Coronary artery (tissue), 2 donors: ENCODE data around the gene CRX.
"Not testable (repeated sequence)": the region's sequence is repeated elsewhere in the genome, so short reads cannot be mapped to it uniquely, and the experiment has no call there.

ENCODE experiments used
- DNase-seq: peaks from one replicate; pipeline ENCODE4 v3.0.0-alpha.2; 2017; ENCODE audit warnings: low spot score
- H3K27ac ChIP-seq, 2 donors: fragments of 200-600 bp; sonication (generic); one replicate each; pipeline ENCODE4 v1.5.1; 2016 to 2019
- H3K4me3 ChIP-seq: fragments of 200-600 bp; sonication (generic); 2 replicates; pipeline ENCODE4 v1.5.1; 2016; ENCODE audit warnings: mild to moderate bottlenecking, moderate library complexity
- TF ChIP-seq, protein P1 (sequence below): fragments of 200-600 bp; sonication (generic); IDR thresholded peaks from one replicate; pipeline ENCODE4 v1.5.1; 2019; ENCODE audit warnings: antibody characterized with exemption

CRX gene

DNA sequence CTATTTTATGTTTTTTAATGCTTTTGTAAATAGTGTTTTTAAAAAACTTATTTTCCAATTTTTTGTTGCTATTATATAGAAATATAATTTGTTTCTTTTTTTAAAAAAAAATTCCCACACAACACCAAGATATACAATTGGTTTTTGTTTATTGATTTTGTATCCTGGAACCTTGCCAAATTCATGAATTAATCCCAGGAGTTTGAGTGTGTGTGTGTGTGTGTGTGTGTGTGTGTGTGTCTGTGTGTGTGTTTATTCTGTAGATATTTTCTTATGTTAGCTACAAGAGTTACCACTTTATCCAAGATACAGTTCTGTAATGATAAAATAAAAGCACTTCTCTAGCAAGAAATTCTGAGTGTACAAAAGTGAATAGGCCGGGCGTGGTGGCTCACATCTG, 25.0 kb upstream of the CRX start:
- Histone ChIP-seq H3K4me3 (no peak overlapping the region), H3K27ac (no peak overlapping the region)
- DNase-seq: no peak
- TF ChIP-seq, protein P1, sequence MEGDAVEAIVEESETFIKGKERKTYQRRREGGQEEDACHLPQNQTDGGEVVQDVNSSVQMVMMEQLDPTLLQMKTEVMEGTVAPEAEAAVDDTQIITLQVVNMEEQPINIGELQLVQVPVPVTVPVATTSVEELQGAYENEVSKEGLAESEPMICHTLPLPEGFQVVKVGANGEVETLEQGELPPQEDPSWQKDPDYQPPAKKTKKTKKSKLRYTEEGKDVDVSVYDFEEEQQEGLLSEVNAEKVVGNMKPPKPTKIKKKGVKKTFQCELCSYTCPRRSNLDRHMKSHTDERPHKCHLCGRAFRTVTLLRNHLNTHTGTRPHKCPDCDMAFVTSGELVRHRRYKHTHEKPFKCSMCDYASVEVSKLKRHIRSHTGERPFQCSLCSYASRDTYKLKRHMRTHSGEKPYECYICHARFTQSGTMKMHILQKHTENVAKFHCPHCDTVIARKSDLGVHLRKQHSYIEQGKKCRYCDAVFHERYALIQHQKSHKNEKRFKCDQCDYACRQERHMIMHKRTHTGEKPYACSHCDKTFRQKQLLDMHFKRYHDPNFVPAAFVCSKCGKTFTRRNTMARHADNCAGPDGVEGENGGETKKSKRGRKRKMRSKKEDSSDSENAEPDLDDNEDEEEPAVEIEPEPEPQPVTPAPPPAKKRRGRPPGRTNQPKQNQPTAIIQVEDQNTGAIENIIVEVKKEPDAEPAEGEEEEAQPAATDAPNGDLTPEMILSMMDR: no peak

DNA sequence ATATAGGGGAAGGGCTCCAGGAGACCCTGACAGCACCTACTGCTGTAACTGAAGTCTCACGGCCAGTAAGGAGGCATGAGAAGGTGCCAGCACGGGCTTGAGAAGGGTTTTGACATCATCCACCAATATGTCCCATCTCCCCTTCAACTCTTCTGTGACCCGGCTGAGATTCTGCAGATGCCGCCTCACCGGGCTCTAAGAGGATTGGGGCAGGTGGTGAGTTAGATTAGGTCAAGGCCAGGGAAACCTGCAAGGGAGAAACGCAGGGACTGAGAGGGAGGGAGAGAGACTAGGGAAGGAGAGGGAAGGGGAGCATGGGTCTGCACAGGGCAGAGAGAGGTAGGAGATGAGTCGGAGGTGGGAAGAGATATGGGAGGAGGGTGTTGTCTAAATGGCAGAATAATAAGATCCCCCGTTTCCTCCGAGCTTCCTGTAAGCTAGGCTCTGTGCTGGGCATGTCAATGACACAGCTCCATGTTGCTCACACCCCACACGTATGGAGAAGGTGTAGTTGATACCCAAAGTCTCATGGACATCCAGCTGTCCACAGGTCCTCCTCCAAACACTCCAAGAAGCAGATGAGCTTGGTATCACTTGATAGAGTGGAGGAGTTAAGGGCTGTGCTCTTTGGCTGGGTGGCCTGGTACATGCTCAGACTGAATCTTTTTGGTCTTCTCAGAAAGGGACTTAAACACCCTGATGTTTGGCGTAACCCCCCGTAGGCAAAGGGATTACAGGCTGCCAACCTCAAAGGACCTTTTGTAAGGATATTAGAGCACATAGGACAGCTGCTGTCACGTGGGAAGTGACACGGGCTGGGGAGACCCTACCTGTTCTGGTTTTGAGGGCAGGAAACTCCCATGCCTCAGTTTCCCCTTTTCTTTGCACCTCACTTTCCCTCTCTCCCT, 23.5 kb upstream of the CRX start:
- no peak for DNase-seq
- no peak overlapping the region for H3K27ac ChIP-seq
- TF ChIP-seq, protein P1: no peak
- H3K4me3 ChIP-seq: no peak overlapping the region

DNA sequence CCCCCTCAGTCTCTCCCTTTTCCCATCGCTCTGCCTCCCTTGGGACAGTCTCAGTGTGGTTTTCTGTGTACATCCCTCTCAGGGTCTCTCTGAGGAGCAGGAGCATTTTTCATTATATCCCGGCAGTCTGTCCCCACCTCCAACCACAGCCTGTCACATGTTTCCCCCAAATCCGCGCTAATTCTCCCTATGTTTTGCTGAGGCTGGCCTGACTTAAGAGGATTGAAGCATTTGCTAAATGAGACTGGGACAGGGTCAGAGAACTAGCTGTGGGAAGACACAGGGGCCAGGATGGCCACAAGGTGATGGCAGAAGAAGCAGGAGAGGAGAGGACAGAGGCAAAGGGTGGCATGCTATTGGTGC, 22.9 kb upstream of the CRX start:
- Histone ChIP-seq H3K27ac (no peak overlapping the region), H3K4me3 (no peak overlapping the region)
- TF ChIP-seq, protein P1: no peak
- no peak for DNase-seq

DNA sequence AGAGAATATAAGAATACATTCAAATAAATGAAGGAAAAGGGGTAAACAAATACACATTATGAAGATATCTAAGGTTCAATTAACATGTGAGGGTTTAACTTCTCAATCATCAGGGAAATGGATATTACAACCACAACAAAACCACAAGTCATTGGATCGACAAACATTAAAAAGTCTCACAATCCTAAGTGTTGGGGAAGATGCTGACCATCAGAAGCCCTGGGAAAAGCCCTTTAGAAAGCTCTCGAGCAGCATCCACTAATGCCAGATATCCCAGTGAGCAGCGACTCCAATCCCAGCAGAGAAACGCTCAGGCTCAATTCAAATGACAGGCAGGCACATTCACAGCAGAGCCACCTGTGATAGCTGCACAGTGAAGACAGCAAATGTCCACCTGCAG, 20.5 kb upstream of the CRX start:
- no peak for DNase-seq
- no peak overlapping the region for H3K4me3 ChIP-seq
- no peak overlapping the region for H3K27ac ChIP-seq
- TF ChIP-seq, protein P1: no peak

DNA sequence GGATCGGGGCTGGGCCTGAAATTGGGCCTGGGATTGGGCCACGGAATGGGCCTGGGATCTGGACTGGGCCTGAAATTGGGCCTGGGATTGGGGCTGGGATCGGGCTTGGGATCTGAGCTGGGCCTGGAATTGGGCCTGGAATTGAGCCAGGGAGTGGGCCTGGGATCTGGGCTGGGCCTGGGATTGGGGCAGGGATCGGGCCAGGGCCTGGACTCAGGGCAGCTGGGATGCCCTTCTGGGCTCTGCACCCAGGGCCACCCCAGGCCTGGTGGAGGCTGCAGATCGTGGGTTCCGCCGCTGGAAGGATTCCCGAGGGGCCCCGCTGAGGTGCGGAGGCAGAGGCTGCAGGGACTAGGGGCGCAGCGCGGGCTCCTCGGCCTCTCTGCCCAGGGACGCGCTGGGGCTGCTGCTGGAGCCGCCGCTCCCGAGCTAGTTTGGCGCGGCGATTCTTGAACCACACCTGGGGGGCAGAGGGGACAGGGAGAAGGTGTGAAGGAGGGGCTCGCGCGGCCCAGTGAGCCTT, 19.2 kb upstream of the CRX start:
- Histone ChIP-seq H3K4me3 (no peak overlapping the region), H3K27ac (no peak overlapping the region)
- TF ChIP-seq, protein P1: no peak
- DNase-seq: no peak

DNA sequence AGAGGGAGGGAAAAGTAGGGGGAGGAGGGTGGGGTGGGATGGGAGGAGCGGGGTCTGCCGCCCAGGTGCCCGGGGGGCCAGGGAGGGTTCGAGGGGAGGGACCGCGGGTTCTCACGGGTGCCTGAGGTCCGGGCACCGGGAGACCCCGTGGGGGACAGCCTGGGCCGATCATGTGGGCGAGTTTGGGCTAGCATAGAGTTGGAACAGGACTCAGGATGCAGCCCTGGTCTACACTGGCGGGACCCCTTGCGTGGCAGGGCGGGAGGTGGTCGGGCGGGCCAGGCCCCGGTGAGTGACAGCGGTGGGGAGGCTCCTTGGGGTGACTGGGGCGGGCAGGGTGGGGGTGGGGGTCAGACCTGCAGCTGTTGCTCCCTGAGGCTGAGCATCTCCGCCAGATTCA, 18.6 kb upstream of the CRX start:
- not testable (repeated sequence) for DNase-seq, H3K4me3 ChIP-seq, H3K27ac ChIP-seq

DNA sequence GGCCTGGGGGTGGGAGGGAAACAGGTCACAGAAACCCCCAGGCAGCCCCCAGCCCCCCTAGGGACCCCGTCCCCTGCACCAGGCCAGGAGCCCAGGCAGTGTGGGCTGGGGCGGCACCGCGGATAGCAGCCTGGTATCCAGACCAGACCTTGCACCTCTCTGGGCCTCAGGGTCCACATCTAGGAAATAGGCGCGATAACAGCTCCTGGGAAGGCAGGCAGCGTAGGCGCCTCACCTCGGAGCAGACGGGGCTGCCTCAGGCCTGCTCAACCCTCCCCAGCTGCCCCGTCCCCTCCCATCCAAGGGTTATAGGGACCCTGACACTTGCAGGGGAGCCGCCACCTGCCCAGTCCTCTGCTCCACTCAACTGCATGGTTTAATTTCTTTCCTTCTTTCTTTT, 18.1 kb upstream of the CRX start:
- DNase-seq, H3K27ac ChIP-seq, H3K4me3 ChIP-seq: not testable (repeated sequence)

DNA sequence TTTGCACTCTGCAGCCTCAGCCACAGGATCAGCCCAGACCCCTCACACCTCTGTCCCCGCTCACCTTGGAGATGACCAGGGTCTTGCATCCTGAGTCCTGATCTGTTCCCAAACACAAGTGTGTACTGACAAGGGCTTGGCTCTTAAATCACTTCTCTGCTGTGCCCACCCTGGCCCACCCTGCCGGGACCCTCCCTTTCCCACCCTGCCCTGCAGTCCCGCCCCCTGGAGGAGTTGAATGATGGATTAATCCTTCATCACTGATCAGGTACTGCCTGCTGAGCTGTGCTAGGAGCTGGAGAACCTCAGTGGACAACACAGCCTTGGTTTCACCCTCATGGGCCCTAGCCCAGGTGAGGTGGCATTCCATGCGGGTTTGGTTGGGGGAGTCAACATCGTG, 17.3 kb upstream of the CRX start, which contains the start of gene TPRX1:
Gene TPRX1, minus strand, starts transcription at position 101 of the 400 bp plus-strand sequence. Its CDS starts 12 bp downstream, at position 89.
- H3K27ac ChIP-seq, H3K4me3 ChIP-seq, DNase-seq: not testable (repeated sequence)
